ENCODE results near the gene TECTB. TPM values are rescaled to one million over a fixed set of nuclear protein-coding genes. Genes with fewer than 3 reads are reported as not detected.
"Not testable (repeated sequence)": the region's sequence is repeated elsewhere in the genome, so short reads cannot be mapped to it uniquely, and the experiment has no call there.

TECTB gene
- total RNA-seq, 1 donor from 2014 or later = not detected

GRCh38 chr10:112248584-112249295 lies 34.5 kb upstream of the TECTB start:
- no peaks in the 10 kb centered on the region for H3K27me3 ChIP-seq (ENCODE audit: control insufficient read depth, insufficient read depth, low read length)
- no peak for DNase-seq (ENCODE audit: low read depth)
- no peak for TF ChIP-seq CTCF (IDR thresholded peaks at IDR 0.05; ENCODE audit: insufficient read depth, low read length, severe bottlenecking)
- no peaks in the 10 kb centered on the region for H3K36me3 ChIP-seq (ENCODE audit: control insufficient read depth, insufficient read depth, low read length)
- no peak for FAIRE-seq
- H3K4me3 ChIP-seq (ENCODE audit: low read depth, low read length) = no peak overlapping the region

GRCh38 chr10:112249722-112250121 lies 33.5 kb upstream of the TECTB start:
- FAIRE-seq (no peak), DNase-seq (ENCODE audit: low read depth) (no peak)
- Histone ChIP-seq H3K4me3 (ENCODE audit: low read depth, low read length) (no peak overlapping the region), H3K27me3 (ENCODE audit: control insufficient read depth, insufficient read depth, low read length) (no peaks in the 10 kb centered on the region), H3K36me3 (ENCODE audit: control insufficient read depth, insufficient read depth, low read length) (no peaks in the 10 kb centered on the region)
- no peak for TF ChIP-seq CTCF (IDR thresholded peaks at IDR 0.05; ENCODE audit: insufficient read depth, low read length, severe bottlenecking)

GRCh38 chr10:112250555-112250954 lies 32.6 kb upstream of the TECTB start:
- DNase-seq (ENCODE audit: low read depth) (peak; percentile 72), FAIRE-seq (no peak)
- TF ChIP-seq CTCF (IDR thresholded peaks at IDR 0.05; ENCODE audit: insufficient read depth, low read length, severe bottlenecking) = no peak
- Histone ChIP-seq H3K36me3 (ENCODE audit: control insufficient read depth, insufficient read depth, low read length) (no peaks in the 10 kb centered on the region), H3K4me3 (ENCODE audit: low read depth, low read length) (no peak overlapping the region), H3K27me3 (ENCODE audit: control insufficient read depth, insufficient read depth, low read length) (no peaks in the 10 kb centered on the region)

GRCh38 chr10:112251238-112251637 lies 32.0 kb upstream of the TECTB start:
- not testable (repeated sequence) for H3K36me3 ChIP-seq (ENCODE audit: control insufficient read depth, insufficient read depth, low read length); DNase-seq (ENCODE audit: low read depth); FAIRE-seq; H3K27me3 ChIP-seq (ENCODE audit: control insufficient read depth, insufficient read depth, low read length); H3K4me3 ChIP-seq (ENCODE audit: low read depth, low read length)

- DNase-seq (ENCODE audit: low read depth) (no peak), FAIRE-seq (no peak)
- TF ChIP-seq CTCF (IDR thresholded peaks at IDR 0.05; ENCODE audit: insufficient read depth, low read length, severe bottlenecking) = no peak
- Histone ChIP-seq H3K36me3 (ENCODE audit: control insufficient read depth, insufficient read depth, low read length) (no peaks in the 10 kb centered on the region), H3K4me3 (ENCODE audit: low read depth, low read length) (no peak overlapping the region), H3K27me3 (ENCODE audit: control insufficient read depth, insufficient read depth, low read length) (no peaks in the 10 kb centered on the region)
Observed at GRCh38 chr10:112258407-112258806, 24.8 kb upstream of the TECTB start.

GRCh38 chr10:112259688-112260087 lies 23.5 kb upstream of the TECTB start:
- FAIRE-seq = no peak
- Histone ChIP-seq H3K27me3 (ENCODE audit: control insufficient read depth, insufficient read depth, low read length) (no peaks in the 10 kb centered on the region), H3K36me3 (ENCODE audit: control insufficient read depth, insufficient read depth, low read length) (no peaks in the 10 kb centered on the region), H3K4me3 (ENCODE audit: low read depth, low read length) (no peak overlapping the region)
- TF ChIP-seq CTCF (IDR thresholded peaks at IDR 0.05; ENCODE audit: insufficient read depth, low read length, severe bottlenecking) = no peak
- no peak for DNase-seq (ENCODE audit: low read depth)
